Osteoblast (primary cell): Measurements from ENCODE around the gene JPH2. TPM values are rescaled to one million over a fixed set of nuclear protein-coding genes. Genes with fewer than 3 reads are reported as not detected.

Source experiments
- DNase-seq: peaks from one replicate; pipeline ENCODE4 v3.0.0; 2011; ENCODE audit warnings: low spot score, mixed read lengths; ENCODE audit not compliant: insufficient read length; ENCODE audit errors: missing footprints
- H2AFZ ChIP-seq: 2 replicates; pipeline ENCODE4 v1.6.0; 2011; ENCODE audit warnings: mild to moderate bottlenecking, low read length
- H3K27ac ChIP-seq: 2 replicates; pipeline ENCODE4 v1.5.1; 2011; ENCODE audit warnings: mild to moderate bottlenecking, low read depth, low read length, moderate library complexity
- H3K27me3 ChIP-seq: 2 replicates; pipeline ENCODE4 v1.6.0; 2012; ENCODE audit warnings: mild to moderate bottlenecking, control low read depth, inconsistent platforms, low read length, moderate library complexity; ENCODE audit not compliant: insufficient read depth
- H3K36me3 ChIP-seq: 2 replicates; pipeline ENCODE4 v1.5.1; 2011; ENCODE audit warnings: mild to moderate bottlenecking, low read length, control low read depth, moderate library complexity; ENCODE audit not compliant: insufficient read depth
- H3K4me1 ChIP-seq: 2 replicates; pipeline ENCODE4 v1.5.1; 2011; ENCODE audit warnings: mild to moderate bottlenecking, low read length, control low read depth, moderate library complexity; ENCODE audit not compliant: insufficient read depth
- H3K4me2 ChIP-seq: 2 replicates; pipeline ENCODE4 v1.6.0; 2011; ENCODE audit warnings: mild to moderate bottlenecking, low read length; ENCODE audit not compliant: insufficient read depth
- H3K4me3 ChIP-seq: fragments of 200-600 bp; sonication (generic); 3 replicates; pipeline ENCODE4 v1.5.1; 2012; ENCODE audit warnings: mild to moderate bottlenecking, low read length, inconsistent platforms; ENCODE audit not compliant: insufficient read depth
- H3K79me2 ChIP-seq: 2 replicates; pipeline ENCODE4 v1.6.0; 2012; ENCODE audit warnings: mild to moderate bottlenecking, low read length, control low read depth, inconsistent platforms; ENCODE audit not compliant: insufficient read depth
- H3K9me3 ChIP-seq: 2 replicates; pipeline ENCODE4 v1.5.1; 2011; ENCODE audit warnings: low read depth, low read length, control low read depth
- H4K20me1 ChIP-seq: 2 replicates; pipeline ENCODE4 v1.6.0; 2012; ENCODE audit warnings: mild to moderate bottlenecking, low read length, control low read depth; ENCODE audit not compliant: insufficient read depth
- CTCF ChIP-seq: IDR thresholded peaks from 2 replicates; pipeline ENCODE4 v1.5.1; 2011; ENCODE audit warnings: mild to moderate bottlenecking, low read depth, low read length, moderate library complexity; ENCODE audit errors: extremely low read depth
- total RNA-seq: library from RNA; depleted of rRNA; stranded (reverse); fragments of >200 nt; gene quantifications from 2 replicates; pipeline ENCODE4 v1.2.3, GENCODE V29; 2012

JPH2 gene
- total RNA-seq, 1 donor, result 2.2 TPM

GRCh38 chr20:44135417-44136204 is 51.4 kb downstream of the JPH2 start:
- no peak overlapping the region for H3K4me3 ChIP-seq
- no peaks in the 10 kb centered on the region for H3K36me3 ChIP-seq
- H3K9me3 ChIP-seq, result peaks cover 2% of the 10 kb centered on the region
- no peak overlapping the region for H2AFZ ChIP-seq
- H3K79me2 ChIP-seq, result no peaks in the 10 kb centered on the region
- TF ChIP-seq CTCF, result no peak
- no peak overlapping the region for H3K27ac ChIP-seq
- no peaks in the 10 kb centered on the region for H4K20me1 ChIP-seq
- H3K27me3 ChIP-seq, result peaks cover 24% of the 10 kb centered on the region
- no peak for DNase-seq
- no peaks in the 10 kb centered on the region for H3K4me1 ChIP-seq
- H3K4me2 ChIP-seq, result no peak overlapping the region

- Histone ChIP-seq H3K4me3 (no peak overlapping the region), H3K4me2 (no peak overlapping the region), H3K9me3 (peaks cover 2% of the 10 kb centered on the region), H3K36me3 (no peaks in the 10 kb centered on the region), H2AFZ (no peak overlapping the region), H3K4me1 (no peaks in the 10 kb centered on the region), H4K20me1 (no peaks in the 10 kb centered on the region), H3K79me2 (no peaks in the 10 kb centered on the region), H3K27ac (no peak overlapping the region), H3K27me3 (peaks cover 21% of the 10 kb centered on the region)
- no peak for TF ChIP-seq CTCF
- no peak for DNase-seq
Observed at GRCh38 chr20:44135012-44135412, 52.0 kb downstream of the JPH2 start.

- no peak overlapping the region for H3K4me2 ChIP-seq
- H3K9me3 ChIP-seq, result peaks cover 2% of the 10 kb centered on the region
- H4K20me1 ChIP-seq, result no peaks in the 10 kb centered on the region
- H2AFZ ChIP-seq, result no peak overlapping the region
- no peaks in the 10 kb centered on the region for H3K36me3 ChIP-seq
- H3K27me3 ChIP-seq, result peaks cover 22% of the 10 kb centered on the region
- no peak overlapping the region for H3K4me3 ChIP-seq
- TF ChIP-seq CTCF, result no peak
- no peaks in the 10 kb centered on the region for H3K4me1 ChIP-seq
- H3K79me2 ChIP-seq, result no peaks in the 10 kb centered on the region
- no peak for DNase-seq
- no peak overlapping the region for H3K27ac ChIP-seq
Observed at GRCh38 chr20:44133424-44133823, 53.6 kb downstream of the JPH2 start.

- H3K4me1 ChIP-seq, result no peaks in the 10 kb centered on the region
- no peak overlapping the region for H2AFZ ChIP-seq
- no peaks in the 10 kb centered on the region for H4K20me1 ChIP-seq
- no peaks in the 10 kb centered on the region for H3K79me2 ChIP-seq
- no peak overlapping the region for H3K4me3 ChIP-seq
- no peaks in the 10 kb centered on the region for H3K36me3 ChIP-seq
- peaks cover 12% of the 10 kb centered on the region for H3K27me3 ChIP-seq
- H3K27ac ChIP-seq, result no peak overlapping the region
- DNase-seq, result no peak
- H3K9me3 ChIP-seq, result peaks cover 2% of the 10 kb centered on the region
- TF ChIP-seq CTCF, result no peak
- no peak overlapping the region for H3K4me2 ChIP-seq
Observed at GRCh38 chr20:44131704-44132103, 55.3 kb downstream of the JPH2 start.
